Measurements from ENCODE around the gene VPS52. TPM values are rescaled to one million over a fixed set of nuclear protein-coding genes. Genes with fewer than 3 reads are reported as not detected.

VPS52 gene
- 10 to 100 TPM; 51.2 to 65.4 (median 63.5) TPM for total RNA-seq

- no peaks in the 10 kb centered on the region for H3K9me3 Mint-ChIP-seq
- peaks cover 64% of the 10 kb centered on the region for H3K36me3 Mint-ChIP-seq (ENCODE audit: insufficient read depth)
- peaks cover 46% of the 10 kb centered on the region for H3K4me1 Mint-ChIP-seq (ENCODE audit: low read depth)
- H3K4me3 Mint-ChIP-seq: peak within 1 kb of the TSS; percentile 96
- DNase-seq (peak; percentile 88), ATAC-seq (peak; percentile 83 to 85)
- H3K27me3 Mint-ChIP-seq (ENCODE audit: low read depth): no peaks in the 10 kb centered on the region
Observed at GRCh38 chr6:33271468-33272274, at the start of gene VPS52, which contains the start of gene RPS18. Gene VPS52, minus strand, starts transcription at chr6:33271876. Its CDS starts 201 bp downstream, at chr6:33271675. Gene RPS18, plus strand, starts transcription at chr6:33272075. Its CDS starts 45 bp downstream, at chr6:33272120.

- H3K27me3 Mint-ChIP-seq (ENCODE audit: low read depth): no peaks in the 10 kb centered on the region
- peaks cover 21% of the 10 kb centered on the region for H3K36me3 Mint-ChIP-seq (ENCODE audit: insufficient read depth)
- H3K9me3 Mint-ChIP-seq: no peaks in the 10 kb centered on the region
- DNase-seq (no peak), ATAC-seq (no peak)
- peak overlapping the region; percentile 98 for H3K4me3 Mint-ChIP-seq
- H3K4me1 Mint-ChIP-seq (ENCODE audit: low read depth): peaks cover 67% of the 10 kb centered on the region
Observed at GRCh38 chr6:33321227-33321626, 49.6 kb upstream of the VPS52 start.

GRCh38 chr6:33320315-33321181, 48.9 kb upstream of the VPS52 start:
- no peaks in the 10 kb centered on the region for H3K27me3 Mint-ChIP-seq (ENCODE audit: low read depth)
- peaks cover 21% of the 10 kb centered on the region for H3K36me3 Mint-ChIP-seq (ENCODE audit: insufficient read depth)
- no peaks in the 10 kb centered on the region for H3K9me3 Mint-ChIP-seq
- DNase-seq: no peak
- H3K4me1 Mint-ChIP-seq (ENCODE audit: low read depth): peaks cover 73% of the 10 kb centered on the region
- no peak for ATAC-seq
- peak overlapping the region; percentile 98 for H3K4me3 Mint-ChIP-seq

- Mint-ChIP-seq H3K4me1 (ENCODE audit: low read depth) (peaks cover 79% of the 10 kb centered on the region), H3K27me3 (ENCODE audit: low read depth) (no peaks in the 10 kb centered on the region), H3K4me3 (peak overlapping the region; percentile 98), H3K36me3 (ENCODE audit: insufficient read depth) (peaks cover 21% of the 10 kb centered on the region), H3K9me3 (no peaks in the 10 kb centered on the region)
- DNase-seq (no peak), ATAC-seq (no peak)
Observed at GRCh38 chr6:33319939-33320314, 48.3 kb upstream of the VPS52 start.

- DNase-seq (no peak), ATAC-seq (no peak)
- Mint-ChIP-seq H3K27me3 (ENCODE audit: low read depth) (no peaks in the 10 kb centered on the region), H3K4me3 (peak overlapping the region; percentile 92), H3K9me3 (no peaks in the 10 kb centered on the region), H3K4me1 (ENCODE audit: low read depth) (peaks cover 79% of the 10 kb centered on the region), H3K36me3 (ENCODE audit: insufficient read depth) (peaks cover 21% of the 10 kb centered on the region)
Observed at GRCh38 chr6:33318426-33319073, 46.9 kb upstream of the VPS52 start.

GRCh38 chr6:33317669-33318425, 46.2 kb upstream of the VPS52 start, which contains the start of gene ZBTB22:
Gene ZBTB22, minus strand, starts transcription at chr6:33317744. Its CDS starts 828 bp downstream, at chr6:33316916.
- peak; percentile 93 for DNase-seq
- Mint-ChIP-seq H3K27me3 (ENCODE audit: low read depth) (no peaks in the 10 kb centered on the region), H3K9me3 (no peaks in the 10 kb centered on the region), H3K4me1 (ENCODE audit: low read depth) (peaks cover 76% of the 10 kb centered on the region), H3K36me3 (ENCODE audit: insufficient read depth) (peaks cover 21% of the 10 kb centered on the region), H3K4me3 (peak within 1 kb of the TSS; percentile 92)
- peak; percentile 63 to 73 for ATAC-seq

- DNase-seq (no peak), ATAC-seq (no peak)
- H3K9me3 Mint-ChIP-seq: no peaks in the 10 kb centered on the region
- H3K4me3 Mint-ChIP-seq: peak overlapping the region; percentile 75
- peaks cover 78% of the 10 kb centered on the region for H3K4me1 Mint-ChIP-seq (ENCODE audit: low read depth)
- peaks cover 25% of the 10 kb centered on the region for H3K36me3 Mint-ChIP-seq (ENCODE audit: insufficient read depth)
- no peaks in the 10 kb centered on the region for H3K27me3 Mint-ChIP-seq (ENCODE audit: low read depth)
Observed at GRCh38 chr6:33317419-33317668, 45.7 kb upstream of the VPS52 start.

- Mint-ChIP-seq H3K36me3 (ENCODE audit: insufficient read depth) (peaks cover 22% of the 10 kb centered on the region), H3K27me3 (ENCODE audit: low read depth) (no peaks in the 10 kb centered on the region), H3K4me3 (peak overlapping the region; percentile 75), H3K4me1 (ENCODE audit: low read depth) (peaks cover 77% of the 10 kb centered on the region), H3K9me3 (no peaks in the 10 kb centered on the region)
- no peak for ATAC-seq
- DNase-seq: no peak
Observed at GRCh38 chr6:33316603-33317418, 45.1 kb upstream of the VPS52 start.

GRCh38 chr6:33315793-33316602, 44.3 kb upstream of the VPS52 start:
- Mint-ChIP-seq H3K4me1 (ENCODE audit: low read depth) (peaks cover 73% of the 10 kb centered on the region), H3K36me3 (ENCODE audit: insufficient read depth) (peaks cover 20% of the 10 kb centered on the region), H3K9me3 (no peaks in the 10 kb centered on the region), H3K27me3 (ENCODE audit: low read depth) (no peaks in the 10 kb centered on the region), H3K4me3 (peak overlapping the region; percentile 75)
- no peak for ATAC-seq
- DNase-seq: no peak

GRCh38 chr6:33314943-33315792, 43.5 kb upstream of the VPS52 start:
- Mint-ChIP-seq H3K27me3 (ENCODE audit: low read depth) (no peaks in the 10 kb centered on the region), H3K9me3 (no peaks in the 10 kb centered on the region), H3K36me3 (ENCODE audit: insufficient read depth) (peaks cover 19% of the 10 kb centered on the region), H3K4me1 (ENCODE audit: low read depth) (peaks cover 68% of the 10 kb centered on the region), H3K4me3 (peak overlapping the region; percentile 95)
- no peak for DNase-seq
- ATAC-seq: no peak

- peak overlapping the region; percentile 95 for H3K4me3 Mint-ChIP-seq
Observed at GRCh38 chr6:33314515-33314942, 42.9 kb upstream of the VPS52 start.

More at GRCh38 chr6:33314515-33314942, 42.9 kb upstream of the VPS52 start:
- Mint-ChIP-seq H3K27me3 (ENCODE audit: low read depth) (no peaks in the 10 kb centered on the region), H3K4me1 (ENCODE audit: low read depth) (peaks cover 62% of the 10 kb centered on the region), H3K9me3 (no peaks in the 10 kb centered on the region), H3K36me3 (ENCODE audit: insufficient read depth) (peaks cover 15% of the 10 kb centered on the region)
- peak; percentile 67 for DNase-seq
- peak; percentile 18 to 23 for ATAC-seq

All from activated T-cell treated with anti-CD3 and anti-CD28 coated beads, Interleukin-2, amount 50 U/mL, for 4 hours (primary cell).